ENCODE measurements around the gene CWC27.

DNA sequence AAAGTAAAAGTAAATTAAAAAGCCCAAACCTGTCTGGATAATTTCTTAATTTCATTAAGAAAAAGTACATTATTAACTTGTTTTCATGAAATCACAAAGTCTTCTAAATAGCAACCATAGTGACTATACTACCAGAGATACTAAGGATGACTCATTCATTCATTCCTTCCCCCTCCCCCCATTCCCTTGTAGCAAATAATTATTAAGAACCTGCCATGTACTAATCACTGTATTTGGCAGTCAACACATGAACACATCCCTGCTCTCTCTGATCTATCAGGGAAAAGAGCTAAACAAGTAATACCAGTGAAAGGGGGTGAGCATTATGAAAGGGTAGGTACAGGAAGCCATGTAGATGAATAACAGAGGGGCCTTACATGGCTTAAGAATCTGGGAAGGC is 203.9 kb downstream of the CWC27 start:
- TF ChIP-seq POLR2A (IDR thresholded peaks at IDR 0.05), result no peak
- TF ChIP-seq, protein P1, sequence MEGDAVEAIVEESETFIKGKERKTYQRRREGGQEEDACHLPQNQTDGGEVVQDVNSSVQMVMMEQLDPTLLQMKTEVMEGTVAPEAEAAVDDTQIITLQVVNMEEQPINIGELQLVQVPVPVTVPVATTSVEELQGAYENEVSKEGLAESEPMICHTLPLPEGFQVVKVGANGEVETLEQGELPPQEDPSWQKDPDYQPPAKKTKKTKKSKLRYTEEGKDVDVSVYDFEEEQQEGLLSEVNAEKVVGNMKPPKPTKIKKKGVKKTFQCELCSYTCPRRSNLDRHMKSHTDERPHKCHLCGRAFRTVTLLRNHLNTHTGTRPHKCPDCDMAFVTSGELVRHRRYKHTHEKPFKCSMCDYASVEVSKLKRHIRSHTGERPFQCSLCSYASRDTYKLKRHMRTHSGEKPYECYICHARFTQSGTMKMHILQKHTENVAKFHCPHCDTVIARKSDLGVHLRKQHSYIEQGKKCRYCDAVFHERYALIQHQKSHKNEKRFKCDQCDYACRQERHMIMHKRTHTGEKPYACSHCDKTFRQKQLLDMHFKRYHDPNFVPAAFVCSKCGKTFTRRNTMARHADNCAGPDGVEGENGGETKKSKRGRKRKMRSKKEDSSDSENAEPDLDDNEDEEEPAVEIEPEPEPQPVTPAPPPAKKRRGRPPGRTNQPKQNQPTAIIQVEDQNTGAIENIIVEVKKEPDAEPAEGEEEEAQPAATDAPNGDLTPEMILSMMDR (IDR thresholded peaks at IDR 0.05), result no peak

Data from body of pancreas (tissue), 4 donors.